Measurements from ENCODE around the gene ST8SIA6.
A peak's percentile ranks its signal among the peaks of the same experiment; 100 is the strongest.
"Not testable (repeated sequence)": the region's sequence is repeated elsewhere in the genome, so short reads cannot be mapped to it uniquely, and the experiment has no call there.

The ST8SIA6 gene

DNA sequence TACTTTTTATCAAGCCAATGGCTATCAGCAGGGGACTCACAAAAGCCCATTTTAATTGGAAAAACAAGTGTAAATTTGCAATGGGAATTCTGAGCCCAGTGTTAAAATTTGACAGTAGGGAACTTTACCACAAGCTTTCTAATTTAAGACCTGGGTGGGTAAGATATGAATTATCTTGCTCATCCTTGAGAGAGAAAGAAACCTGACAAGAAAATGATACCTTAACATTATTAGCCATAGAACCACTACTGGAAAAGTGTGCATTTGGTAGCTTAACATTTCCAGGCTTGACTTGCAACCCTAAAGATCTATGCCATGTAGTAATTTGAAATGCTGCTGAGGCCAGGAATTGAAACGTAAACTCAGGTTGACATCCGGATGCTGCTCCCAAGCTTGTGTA, 2.7 kb upstream of the ST8SIA6 start:
- DNase-seq (ENCODE audit: low read depth in 2 of 3, low spot score in 1 of 3) = no peak

- DNase-seq (ENCODE audit: low read depth in 2 of 3, low spot score in 1 of 3) = no peak
These were observed 1.7 kb upstream of the ST8SIA6 start for GRCh38 chr10:17456032-17456548.

- no peak for DNase-seq (ENCODE audit: low read depth in 2 of 3, low spot score in 1 of 3)
These were observed 673 bp upstream of the ST8SIA6 start for GRCh38 chr10:17455015-17455520.

DNA sequence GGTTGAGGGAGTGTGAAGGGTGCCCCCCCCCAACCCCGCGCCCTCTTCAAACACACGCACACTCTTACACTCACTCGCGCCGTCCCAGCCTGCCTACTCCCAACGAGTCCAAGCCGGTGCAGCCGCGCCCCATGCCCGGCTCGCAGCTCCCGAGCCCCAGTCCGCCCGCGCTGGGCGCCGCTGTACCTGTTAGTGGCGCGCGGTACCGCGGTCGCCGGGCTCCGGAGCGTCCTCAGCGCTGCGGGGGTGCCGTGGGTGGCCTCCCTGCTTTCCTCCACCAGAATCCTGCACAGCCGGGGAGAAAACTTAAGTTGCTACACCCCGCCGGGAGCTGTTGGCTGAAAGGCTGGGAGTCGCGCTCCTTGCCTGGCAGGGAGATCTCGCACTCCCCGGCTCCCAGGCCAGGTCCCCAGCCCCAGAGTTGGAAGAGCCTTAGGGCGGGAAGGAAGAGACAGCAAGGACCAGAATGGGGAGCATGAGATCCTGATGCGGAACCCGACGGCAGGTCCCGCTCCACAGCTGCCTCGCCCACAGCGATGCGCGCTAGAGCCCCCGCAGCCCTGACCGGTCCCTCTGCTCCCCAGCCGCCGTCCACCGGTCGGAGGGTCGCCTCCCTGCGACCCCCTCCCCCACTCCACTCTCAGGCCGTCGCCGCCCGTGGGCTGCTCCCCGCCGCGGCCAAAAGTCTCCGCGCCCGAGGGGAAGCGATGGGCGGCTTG, 863 bp downstream of the ST8SIA6 start:
- peak in 1 of 3 donors; percentile 3 for DNase-seq (ENCODE audit: low read depth in 2 of 3, low spot score in 1 of 3)

DNA sequence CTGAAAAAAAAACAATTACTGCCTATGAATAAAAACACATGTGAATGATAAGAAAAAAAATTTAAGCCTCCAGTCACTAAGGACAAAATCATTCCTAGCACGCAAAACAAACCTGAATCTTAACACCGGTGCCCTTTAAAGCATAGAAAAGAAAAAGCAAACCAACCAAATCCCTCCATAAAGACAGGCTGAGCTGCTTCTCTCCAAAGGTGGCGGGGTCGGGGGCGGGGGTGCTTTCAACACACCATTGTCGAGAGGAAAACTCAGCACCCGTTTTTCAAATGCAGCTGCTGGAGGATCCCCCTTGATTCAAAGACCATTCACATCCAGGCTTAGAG, 1.4 kb downstream of the ST8SIA6 start:
- DNase-seq (ENCODE audit: low read depth in 2 of 3, low spot score in 1 of 3) = no peak

DNA sequence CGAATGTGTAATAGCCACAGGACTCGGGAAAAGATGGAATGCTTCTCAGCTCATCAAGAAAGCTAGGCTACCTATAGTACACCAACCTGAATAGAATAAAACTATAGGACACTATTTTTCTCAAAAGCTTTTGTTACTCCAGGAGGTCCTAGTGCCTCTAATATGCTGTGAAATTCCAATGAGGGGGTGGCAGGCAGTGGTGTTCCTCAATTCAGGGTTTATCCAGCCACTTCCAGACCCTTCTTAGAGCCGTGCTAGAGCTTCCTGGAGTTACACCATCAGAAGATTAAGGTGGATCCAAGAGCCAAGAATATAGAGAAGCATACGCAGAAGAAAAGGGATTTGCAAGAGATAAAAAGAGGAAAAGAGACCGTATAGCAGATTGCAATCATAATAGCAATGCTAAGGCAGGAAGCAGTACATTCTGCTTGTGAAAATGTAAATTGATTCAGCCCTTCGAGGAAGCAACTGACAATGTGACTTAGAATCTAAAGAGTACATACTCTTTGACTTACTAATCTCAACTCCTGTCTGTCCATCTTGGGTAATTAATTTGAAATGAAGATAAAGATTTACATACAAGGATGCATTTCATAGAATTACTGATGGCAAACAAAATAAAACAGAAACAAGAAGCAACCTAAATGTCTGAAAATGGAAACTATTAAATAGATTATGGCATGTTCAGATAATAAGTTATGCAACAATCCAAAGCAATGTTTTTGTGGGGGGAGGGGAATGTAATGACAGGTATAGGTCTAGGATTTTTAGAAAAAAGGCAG, 2.1 kb downstream of the ST8SIA6 start:
- DNase-seq (ENCODE audit: low read depth in 2 of 3, low spot score in 1 of 3) = no peak

DNA sequence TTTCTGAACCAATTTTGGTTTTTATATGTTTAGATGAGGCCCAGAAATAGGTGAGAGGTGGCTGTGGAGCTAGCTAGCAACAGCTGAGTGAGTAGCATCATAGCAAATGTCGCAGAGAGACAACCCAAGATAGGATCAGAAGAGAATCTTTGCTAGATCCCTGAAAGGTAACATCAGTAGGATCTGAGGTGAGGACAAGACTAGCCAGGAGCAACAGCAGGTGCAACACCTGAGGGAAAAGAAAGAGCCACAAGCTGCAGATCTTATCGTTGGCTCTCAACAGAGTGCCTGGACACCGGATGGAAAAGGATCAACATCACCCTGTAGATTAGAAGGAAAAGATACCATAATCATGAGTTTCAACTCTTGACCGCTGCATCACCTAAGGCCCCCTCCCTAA, 4.4 kb downstream of the ST8SIA6 start:
- no peak for DNase-seq (ENCODE audit: low read depth in 2 of 3, low spot score in 1 of 3)

- no peak for DNase-seq (ENCODE audit: low read depth in 2 of 3, low spot score in 1 of 3)
These were observed 8.9 kb downstream of the ST8SIA6 start for GRCh38 chr10:17445400-17445998.

DNA sequence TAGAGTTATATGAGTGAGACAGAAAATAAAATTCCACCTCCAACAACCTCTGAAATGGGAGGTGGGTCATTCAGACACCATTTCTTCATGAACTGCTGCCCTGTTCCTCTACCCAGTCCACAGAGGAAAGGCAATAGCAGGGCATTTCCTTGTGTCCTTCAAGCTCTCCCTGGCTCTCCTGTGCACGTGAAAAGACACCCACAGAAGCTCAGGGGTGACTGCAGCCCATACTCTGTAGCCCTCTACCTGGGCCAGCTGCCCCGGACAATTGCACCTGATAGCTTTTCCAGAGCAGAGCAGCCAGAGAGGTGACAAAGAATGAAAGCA, 10.0 kb downstream of the ST8SIA6 start:
- DNase-seq (ENCODE audit: low read depth in 2 of 3, low spot score in 1 of 3) = no peak

GRCh38 chr10:17443707-17444387, 10.5 kb downstream of the ST8SIA6 start:
- no peak for DNase-seq (ENCODE audit: low read depth in 2 of 3, low spot score in 1 of 3)

- no peak for DNase-seq (ENCODE audit: low read depth in 2 of 3, low spot score in 1 of 3)
These were observed 15.8 kb downstream of the ST8SIA6 start for GRCh38 chr10:17438583-17438982.

GRCh38 chr10:17436578-17436977, 17.8 kb downstream of the ST8SIA6 start:
- DNase-seq (ENCODE audit: low read depth in 2 of 3, low spot score in 1 of 3) = not testable (repeated sequence)

DNA sequence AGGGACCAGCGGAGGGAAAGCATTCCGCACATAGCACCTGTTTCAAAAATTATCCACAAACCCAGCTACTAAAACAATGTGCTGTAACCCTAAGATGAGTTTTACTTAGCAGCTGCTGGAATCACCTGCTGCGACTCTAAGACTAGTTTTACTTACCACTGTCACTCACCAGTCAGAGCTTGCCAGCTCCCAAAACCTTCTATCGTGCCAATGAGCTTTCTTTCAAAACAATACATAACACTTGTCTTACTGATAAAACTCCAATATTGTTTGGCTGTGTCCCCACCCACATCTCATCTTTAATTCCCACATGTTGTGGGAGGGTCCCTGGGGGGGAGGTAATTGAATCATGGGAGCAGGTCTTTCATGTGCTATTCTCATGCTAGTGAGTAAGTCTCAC, 18.4 kb downstream of the ST8SIA6 start:
- no peak for DNase-seq (ENCODE audit: low read depth in 2 of 3, low spot score in 1 of 3)

- no peak for DNase-seq (ENCODE audit: low read depth in 2 of 3, low spot score in 1 of 3)
These were observed 19.2 kb downstream of the ST8SIA6 start for GRCh38 chr10:17435187-17435586.

GRCh38 chr10:17432723-17433122, 21.7 kb downstream of the ST8SIA6 start:
- no peak for DNase-seq (ENCODE audit: low read depth in 2 of 3, low spot score in 1 of 3)

DNA sequence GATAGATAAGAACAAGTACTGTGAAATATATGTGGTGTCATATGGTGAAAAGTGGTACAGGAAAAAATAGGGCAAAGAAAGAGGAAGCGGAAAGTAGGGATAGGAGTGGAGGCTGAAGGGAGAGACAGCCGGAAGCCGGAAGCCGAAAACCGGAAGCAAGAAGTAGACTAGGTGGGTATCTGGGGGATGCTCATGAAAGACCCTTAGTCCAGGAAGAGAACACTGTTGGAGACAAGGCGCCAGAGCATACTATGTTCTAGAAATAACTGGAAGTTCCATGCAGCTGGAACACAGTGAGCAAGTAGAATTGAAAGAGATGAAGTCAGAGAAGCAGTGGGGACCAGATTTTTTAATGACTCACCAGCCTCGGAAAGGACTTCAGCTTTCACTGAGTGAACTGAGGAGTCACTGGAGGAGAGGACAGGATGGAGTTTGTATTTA, 22.5 kb downstream of the ST8SIA6 start:
- no peak for DNase-seq (ENCODE audit: low read depth in 2 of 3, low spot score in 1 of 3)

GRCh38 chr10:17430647-17431355, 23.6 kb downstream of the ST8SIA6 start:
- peak in 2 of 3 donors; percentile 47 to 55 for DNase-seq (ENCODE audit: low read depth in 2 of 3, low spot score in 1 of 3)

DNA sequence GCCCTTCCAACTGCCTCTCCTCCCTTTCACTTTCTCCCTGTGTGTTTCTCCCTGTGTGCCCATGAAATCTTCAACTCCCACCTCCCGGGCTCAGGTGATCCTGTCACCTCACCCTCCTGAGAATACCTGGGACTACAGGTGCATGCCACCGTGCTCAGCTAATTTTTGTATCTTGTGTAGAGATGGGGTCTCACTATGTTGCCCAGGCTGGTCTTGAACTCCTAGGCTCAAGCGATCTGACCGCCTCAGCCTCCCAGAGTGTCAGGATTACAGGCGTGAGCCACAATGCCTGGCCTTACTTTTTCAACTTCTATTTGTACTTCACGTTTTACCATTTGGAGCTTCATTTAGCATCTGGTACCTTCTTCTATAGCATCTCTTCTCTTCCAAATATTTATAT, 24.9 kb downstream of the ST8SIA6 start:
- DNase-seq (ENCODE audit: low read depth in 2 of 3, low spot score in 1 of 3) = no peak

DNA sequence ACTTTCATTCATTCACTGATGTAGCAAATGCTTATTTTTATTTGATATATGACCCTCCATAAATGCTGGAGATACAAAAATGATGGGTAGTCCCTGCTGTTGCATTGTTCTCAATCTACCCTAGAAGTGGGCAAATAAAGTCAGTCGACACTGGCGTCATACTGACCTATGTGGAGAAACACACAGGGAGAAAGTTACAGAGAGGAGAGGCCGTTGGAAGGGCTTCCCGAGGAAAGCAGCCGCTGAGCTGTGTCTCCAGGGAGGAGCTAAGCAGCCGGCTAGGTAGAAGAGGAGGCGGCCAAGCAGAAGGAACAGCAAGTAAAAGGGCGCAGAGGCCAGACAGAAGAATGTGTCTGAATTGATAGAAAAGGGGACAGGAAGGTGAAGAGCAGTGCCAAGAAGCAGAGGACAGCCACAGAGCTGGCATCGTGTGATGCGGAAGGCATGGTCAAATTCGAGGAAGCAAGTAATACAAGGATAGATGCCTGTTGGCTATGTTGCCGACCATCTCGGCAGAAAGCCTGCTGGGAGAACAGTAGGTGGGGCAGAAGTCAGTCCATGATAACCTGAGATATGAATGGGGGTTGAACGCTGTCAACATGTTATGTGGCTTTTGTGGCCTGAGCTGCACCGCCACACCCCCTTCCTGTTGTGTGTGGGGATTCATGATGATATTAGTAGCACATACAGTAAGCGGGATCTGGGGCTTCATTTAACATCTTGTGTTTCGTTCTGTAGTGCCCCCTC, 25.9 kb downstream of the ST8SIA6 start:
- peak in 1 of 3 donors; percentile 40 for DNase-seq (ENCODE audit: low read depth in 2 of 3, low spot score in 1 of 3)
